CD4-positive, alpha-beta T cell treated with Interleukin-17A for 4 hours (primary cell): ENCODE results near the gene CABP7.

Source experiments
- DNase-seq: peaks from one replicate; pipeline ENCODE4 v3.0.0-alpha.2; 2020; ENCODE audit warnings: mixed read lengths

The CABP7 gene

GRCh38 chr22:29702931-29703501, 16.8 kb upstream of the CABP7 start:
- no peak for DNase-seq

- no peak for DNase-seq
Measured at GRCh38 chr22:29703569-29704195, 16.1 kb upstream of the CABP7 start.

- no peak for DNase-seq
Measured at GRCh38 chr22:29704528-29705285, 15.1 kb upstream of the CABP7 start.

GRCh38 chr22:29705651-29706050, 14.2 kb upstream of the CABP7 start:
- DNase-seq: no peak

GRCh38 chr22:29706486-29706885, 13.3 kb upstream of the CABP7 start:
- no peak for DNase-seq

- DNase-seq: no peak
Measured at GRCh38 chr22:29707010-29707409, 12.8 kb upstream of the CABP7 start.

- no peak for DNase-seq
Measured at GRCh38 chr22:29707471-29707870, 12.3 kb upstream of the CABP7 start.

- no peak for DNase-seq
Measured at GRCh38 chr22:29710193-29710592, 9.6 kb upstream of the CABP7 start.

- no peak for DNase-seq
Measured at GRCh38 chr22:29710922-29711593, 8.7 kb upstream of the CABP7 start.

GRCh38 chr22:29712119-29712518, 7.7 kb upstream of the CABP7 start:
- DNase-seq: no peak

- DNase-seq: no peak
Measured at GRCh38 chr22:29713156-29713727, 6.6 kb upstream of the CABP7 start.

- no peak for DNase-seq
Measured at GRCh38 chr22:29715240-29715639, 4.6 kb upstream of the CABP7 start.

- no peak for DNase-seq
Measured at GRCh38 chr22:29715705-29716104, 4.1 kb upstream of the CABP7 start.

- peak; percentile 16 for DNase-seq
Measured at GRCh38 chr22:29716814-29717545, 2.8 kb upstream of the CABP7 start.

- no peak for DNase-seq
Measured at GRCh38 chr22:29717789-29718188, 2.0 kb upstream of the CABP7 start.

- DNase-seq: no peak
Measured at GRCh38 chr22:29718949-29719898, 579 bp upstream of the CABP7 start.

GRCh38 chr22:29720811-29721323, 1.1 kb downstream of the CABP7 start:
- DNase-seq: no peak

- no peak for DNase-seq
Measured at GRCh38 chr22:29722151-29722550, 2.3 kb downstream of the CABP7 start.

GRCh38 chr22:29722587-29722986, 2.8 kb downstream of the CABP7 start:
- DNase-seq: no peak

- DNase-seq: no peak
Measured at GRCh38 chr22:29723766-29724165, 4.0 kb downstream of the CABP7 start.

GRCh38 chr22:29724843-29725242, 5.0 kb downstream of the CABP7 start:
- no peak for DNase-seq
